Left lobe of liver (tissue), 2 donors: Measurements from ENCODE around the gene ZNF423. TPM values are rescaled to one million over a fixed set of nuclear protein-coding genes. Genes with fewer than 3 reads are reported as not detected.

Experiments
- ATAC-seq: fragments of 200-7000 bp; cut with Tn5 transposase; one replicate; pipeline ENCODE4 v1.9.1; 2020; ENCODE audit warnings: mild to moderate bottlenecking, moderate library complexity
- DNase-seq: peaks from one replicate; pipeline ENCODE4 v3.0.0-alpha.2; 2020; ENCODE audit warnings: low spot score
- total RNA-seq: library from RNA; stranded (reverse); gene quantifications from one replicate; pipeline ENCODE4 v1.2.1, GENCODE V29; 2021
- donor health status: DM: no; HTN: no; CAD: no; lungs with moderate emphysema.
- donor health status: DM: no; HTN: yes; CAD: no.

Gene ZNF423
- total RNA-seq, 1 donor from 2014 or later = 2.0 TPM

DNA sequence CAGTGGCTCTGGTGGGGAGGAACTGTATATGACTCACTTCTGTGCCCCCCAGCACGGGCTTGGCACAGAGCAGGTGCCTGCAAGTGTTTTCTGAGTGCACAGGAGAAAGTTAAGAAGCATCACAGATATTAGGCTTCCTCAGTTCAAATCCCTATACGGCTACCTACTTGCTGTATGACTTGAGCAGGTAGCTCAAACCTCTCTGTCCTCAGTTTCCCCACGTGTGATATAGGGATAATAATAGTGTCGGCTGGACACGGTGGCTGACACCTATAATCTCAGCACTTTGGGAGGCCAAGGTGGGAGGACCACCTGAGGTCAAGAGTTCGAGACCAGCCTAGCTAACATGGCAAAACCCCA is 386.6 kb downstream of the ZNF423 start:
- ATAC-seq (no peak), DNase-seq (peak; percentile 24)

DNA sequence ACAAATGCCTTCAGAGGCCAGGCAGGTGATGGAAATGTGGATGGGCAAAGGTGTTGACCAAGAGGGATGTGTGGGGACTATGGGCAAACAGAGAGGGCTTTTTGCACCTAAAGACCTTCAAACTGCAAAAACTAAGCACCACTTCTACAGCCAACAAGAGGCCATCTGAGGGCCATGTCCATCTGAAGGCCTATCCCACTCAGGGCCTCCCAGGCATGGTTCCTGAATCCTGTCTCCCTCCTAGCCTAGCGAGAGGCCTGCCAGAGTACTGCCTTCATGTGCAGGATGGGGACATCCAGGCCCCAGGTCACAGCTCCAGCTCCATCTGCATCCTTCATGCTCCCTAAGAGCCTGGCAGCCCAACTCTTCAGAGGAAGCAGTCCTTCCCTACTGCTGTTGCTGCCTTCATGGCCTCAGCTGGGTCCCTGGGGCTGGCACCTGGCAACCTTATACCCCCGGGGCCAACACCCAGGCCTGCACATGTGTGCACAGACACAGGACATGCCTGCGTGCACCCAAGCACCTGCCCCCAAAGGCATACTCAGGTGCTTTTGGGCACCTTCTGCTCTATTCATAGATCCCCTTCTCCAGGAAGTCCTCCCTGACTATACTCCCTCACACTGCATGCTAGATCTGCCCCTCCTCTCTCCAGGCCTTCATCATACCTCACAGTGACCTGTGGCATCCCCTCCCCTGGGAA is 387.2 kb downstream of the ZNF423 start:
- ATAC-seq (no peak), DNase-seq (peak; percentile 16)

DNA sequence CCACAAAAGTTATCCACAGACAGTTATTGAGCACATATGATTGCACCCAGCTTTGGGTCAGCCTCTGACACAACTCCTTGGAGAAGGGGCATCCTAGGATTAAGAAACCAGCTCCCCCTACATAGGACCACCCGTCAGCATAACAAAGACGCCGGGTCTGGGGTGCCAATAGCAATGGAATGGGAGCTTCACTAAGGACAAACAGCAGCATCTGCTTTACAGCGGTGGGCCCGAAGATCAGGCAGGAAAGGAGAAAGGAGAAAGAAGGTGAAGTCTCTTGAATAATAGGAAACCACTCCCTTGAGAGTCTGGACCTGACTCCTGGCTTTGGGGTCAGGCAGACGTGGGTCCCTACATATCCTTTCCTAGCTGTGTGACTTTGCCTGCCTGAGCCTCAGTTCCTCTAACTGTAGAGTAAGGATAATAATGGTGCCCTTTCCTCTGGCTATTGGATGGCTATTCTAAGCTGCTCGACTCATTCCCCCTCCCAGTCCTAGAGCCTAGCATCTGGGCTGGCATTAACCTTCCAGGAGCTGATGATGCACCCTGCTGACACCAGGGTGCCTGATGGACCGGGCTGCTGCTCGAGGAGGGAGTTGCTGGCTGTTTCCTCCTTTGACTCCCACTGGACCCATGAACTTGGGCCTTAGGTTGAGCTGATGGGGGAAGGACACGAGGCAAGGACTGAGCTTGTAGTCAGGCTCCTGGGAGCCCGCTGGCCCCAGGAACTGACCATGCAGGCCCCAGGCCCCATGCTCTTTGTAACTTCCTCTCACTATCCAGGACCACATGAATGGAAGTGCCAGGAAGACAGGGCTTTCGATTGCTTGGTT is 388.2 kb downstream of the ZNF423 start:
- ATAC-seq = no peak
- peak; percentile 31 for DNase-seq

DNA sequence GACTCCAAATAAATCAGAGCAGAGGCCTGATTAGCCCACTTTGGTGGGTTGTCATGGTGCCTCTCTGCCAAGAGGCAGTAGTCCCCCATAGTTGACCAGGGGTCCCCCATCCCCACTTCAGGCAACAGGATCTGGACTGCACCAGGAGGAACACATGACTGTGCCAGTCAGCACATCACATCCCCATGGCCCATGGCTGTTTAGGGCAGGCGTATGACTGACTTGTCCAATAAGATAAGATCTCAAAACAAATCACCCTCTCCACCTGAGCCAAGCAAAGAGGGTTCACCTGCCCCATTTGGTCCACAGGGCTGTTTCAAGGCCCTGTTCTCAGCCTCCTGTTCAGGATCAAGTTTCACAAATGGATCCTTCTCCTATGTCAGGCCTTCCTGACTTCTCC is 389.0 kb downstream of the ZNF423 start:
- ATAC-seq (no peak), DNase-seq (peak; percentile 26)

DNA sequence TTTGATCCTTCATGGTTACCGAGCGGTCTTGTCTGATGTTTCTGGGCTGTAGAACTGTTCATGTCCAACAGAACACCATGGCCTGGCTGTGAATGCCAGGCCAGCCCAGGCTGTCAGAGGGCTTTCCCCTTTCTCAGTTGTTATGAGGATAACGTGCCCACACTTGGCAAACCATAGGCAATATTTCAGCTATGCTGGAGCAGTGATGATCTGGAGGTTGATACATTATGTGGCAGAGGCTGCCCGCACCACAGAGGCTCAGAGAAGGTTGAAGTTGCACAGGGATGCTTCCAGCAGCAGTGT is 389.4 kb downstream of the ZNF423 start:
- no peak for ATAC-seq
- DNase-seq = no peak

DNA sequence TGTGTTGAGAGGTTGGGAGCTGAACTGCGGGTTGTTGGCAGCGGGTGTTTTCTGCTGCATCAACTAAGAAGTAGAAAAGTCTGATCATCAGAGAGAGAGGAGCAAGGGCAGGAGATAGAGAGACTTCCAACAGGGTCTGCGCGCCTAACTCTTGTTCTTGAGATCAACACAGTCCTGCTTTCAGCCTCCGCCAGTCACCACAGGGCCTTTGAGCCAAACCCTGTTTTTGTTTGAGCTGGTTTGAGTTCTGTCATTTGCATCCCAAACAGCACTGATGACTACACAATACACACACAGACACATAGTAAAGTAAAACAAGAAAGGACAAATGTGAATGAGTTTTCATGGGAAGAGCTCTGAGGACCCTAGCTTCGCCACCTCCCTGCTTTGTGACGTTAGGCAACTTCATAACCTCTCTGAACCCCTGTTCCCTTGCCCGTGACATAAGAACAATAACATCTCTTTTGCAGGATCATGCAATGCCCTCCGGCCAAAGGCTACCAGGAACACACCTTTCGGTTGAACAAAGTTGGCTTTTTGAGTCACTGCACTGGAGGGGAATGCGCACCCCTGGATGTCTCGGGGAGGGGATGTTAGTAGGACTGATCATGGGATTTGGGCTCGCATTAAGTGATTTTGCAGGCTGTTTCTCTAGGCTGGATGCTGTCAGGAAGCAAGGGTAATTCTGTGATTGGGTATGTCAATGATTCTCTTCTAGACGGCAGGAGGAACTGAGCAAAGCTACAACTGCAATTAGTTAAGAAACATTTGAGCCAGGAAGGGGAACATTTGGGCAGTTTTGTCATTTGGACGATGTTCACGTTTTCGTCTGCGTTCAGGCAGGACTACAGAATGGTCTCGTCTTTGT is 390.0 kb downstream of the ZNF423 start:
- DNase-seq (peak; percentile 18), ATAC-seq (no peak)

DNA sequence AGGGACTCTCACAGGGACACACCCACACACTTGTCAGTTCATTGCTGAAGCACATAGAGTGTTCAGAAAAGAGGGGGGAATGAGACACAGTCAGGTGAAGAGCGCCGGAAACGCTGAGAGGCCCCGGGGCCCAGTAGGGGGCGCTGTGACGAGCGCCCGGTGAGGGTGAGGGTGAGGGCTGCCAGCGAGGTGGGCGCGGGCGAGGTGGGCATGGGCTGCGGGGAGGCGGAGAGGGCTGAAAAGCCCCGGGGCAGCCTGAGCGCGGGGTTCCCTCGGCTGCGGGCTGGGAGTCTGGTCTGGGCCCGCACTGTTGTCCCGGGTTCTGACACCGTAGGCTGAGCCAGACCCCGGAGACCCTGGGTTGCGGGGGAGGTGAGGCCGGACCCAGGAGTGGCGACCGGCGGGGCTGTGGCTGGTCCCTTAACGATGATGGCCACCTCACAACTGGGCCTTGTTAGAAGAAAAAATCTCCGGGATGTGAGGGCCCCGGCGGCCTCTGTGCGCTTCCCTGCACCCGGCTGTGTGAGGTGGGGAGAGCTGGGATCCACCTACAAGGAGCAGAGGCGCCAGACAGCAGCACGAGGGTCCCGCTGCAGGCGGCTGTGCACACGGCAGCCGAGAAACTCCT is 390.9 kb downstream of the ZNF423 start:
- ATAC-seq (no peak), DNase-seq (peak; percentile 38)

DNA sequence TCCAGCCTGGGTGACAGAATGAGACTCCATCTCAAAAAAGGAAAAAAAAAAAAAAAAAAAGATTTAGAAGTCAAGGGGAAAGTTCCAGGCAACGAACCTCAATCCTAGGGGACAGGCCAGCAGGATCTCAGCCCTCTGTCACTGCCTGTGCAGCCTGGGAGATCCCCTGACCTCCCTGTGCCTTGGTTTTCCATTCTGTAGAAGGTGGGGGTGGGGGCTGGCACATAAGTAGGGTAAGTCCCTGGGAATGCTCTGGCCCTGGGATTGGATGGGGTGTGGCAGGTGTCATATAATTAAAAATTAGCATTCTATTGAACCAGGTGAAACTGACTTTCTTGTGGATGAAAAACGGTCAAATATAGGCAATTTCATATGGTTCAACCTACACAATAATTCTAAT is 391.8 kb downstream of the ZNF423 start:
- no peak for DNase-seq
- no peak for ATAC-seq

DNA sequence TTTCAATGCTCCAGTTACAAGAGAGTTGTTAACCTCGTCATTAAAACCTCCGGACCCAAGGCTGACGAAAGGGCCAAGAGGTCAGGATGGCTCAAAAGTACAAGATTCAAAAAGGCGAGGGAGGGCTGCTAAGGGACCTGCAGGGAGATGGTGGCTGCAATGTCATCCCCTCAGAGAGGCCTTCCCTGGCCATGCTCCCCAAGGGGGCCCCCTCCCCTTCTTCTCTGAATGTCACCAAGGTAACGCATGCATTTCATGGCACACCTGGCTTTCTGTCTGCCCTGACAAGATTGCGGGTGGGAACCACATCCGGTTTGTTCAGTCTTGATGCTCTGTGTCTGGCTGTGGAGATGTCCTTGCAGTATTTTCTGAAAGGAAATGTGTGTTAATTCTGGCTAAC is 392.4 kb downstream of the ZNF423 start:
- ATAC-seq = no peak
- DNase-seq = peak; percentile 33

DNA sequence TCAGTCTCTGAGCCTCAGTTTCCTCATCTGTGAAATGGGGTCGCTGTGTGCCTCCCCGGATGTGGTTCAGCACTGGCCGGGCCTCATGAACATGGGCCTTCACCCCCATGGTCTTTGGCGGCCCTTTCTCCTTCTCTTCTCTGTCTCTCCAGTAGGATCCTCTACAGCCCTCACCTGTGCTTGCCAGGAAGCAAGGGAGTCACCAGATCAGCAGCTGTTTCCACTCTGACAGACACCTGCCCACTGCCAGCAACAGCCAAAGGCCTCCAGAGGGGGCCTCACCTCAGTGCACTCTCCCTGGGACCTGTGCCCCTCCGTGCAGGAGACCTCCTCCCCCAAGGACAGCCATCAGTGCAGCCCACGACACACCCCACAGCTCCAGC is 392.9 kb downstream of the ZNF423 start:
- no peak for ATAC-seq

DNA sequence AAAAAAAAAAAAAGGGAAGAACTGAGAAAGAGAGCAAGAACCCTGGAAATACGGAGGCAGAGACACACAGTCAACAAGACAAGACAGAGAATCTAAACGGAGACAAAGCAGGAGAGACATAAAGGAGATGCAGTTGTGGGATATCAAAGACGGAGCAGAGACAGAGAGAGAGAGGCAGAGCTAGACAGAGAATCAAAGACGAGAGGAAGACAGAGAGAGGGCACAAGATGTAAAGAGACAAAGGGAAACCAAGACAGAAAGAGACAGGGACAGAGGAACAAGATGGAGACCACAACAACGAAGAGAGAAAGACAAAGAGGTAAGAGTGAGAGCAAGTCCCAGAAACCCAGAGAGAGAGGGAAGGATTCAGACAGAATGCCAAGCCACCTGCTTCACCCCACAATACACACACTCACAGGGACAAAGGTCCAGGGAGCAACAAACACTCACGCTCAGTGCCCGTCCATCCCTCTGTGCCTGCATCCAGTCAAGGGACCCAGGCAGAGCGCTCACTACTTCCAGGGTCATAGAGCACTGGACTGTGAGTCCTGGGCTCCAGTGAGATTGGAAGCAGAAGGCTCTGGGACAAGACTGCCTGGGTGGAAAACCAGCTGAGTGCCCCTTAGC is 393.4 kb downstream of the ZNF423 start:
- DNase-seq (peak; percentile 28), ATAC-seq (peak; percentile 51)

More for the DNA sequence above, 392.9 kb downstream of the ZNF423 start:
- DNase-seq = peak; percentile 27

DNA sequence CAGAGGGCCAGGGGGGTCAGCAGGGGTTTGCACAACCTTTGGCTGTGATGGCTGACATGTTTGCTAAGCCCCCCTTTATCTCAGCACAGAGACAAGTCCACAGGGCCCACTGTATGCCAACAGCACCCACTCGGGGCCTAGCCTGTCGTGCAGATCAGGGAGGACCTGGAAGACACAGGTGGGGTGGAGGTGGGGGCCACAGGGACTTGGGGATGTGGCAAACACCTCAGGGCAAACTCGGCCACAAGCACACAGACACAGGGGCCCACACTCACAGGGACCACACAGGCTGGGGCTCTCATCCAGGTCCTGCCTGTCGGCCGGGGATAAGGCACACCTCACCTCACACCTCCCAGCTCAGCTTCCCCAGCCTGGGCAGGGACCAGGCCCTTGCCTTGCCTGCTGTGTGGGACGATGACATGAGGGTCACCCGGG is 394.4 kb downstream of the ZNF423 start:
- ATAC-seq (no peak), DNase-seq (peak; percentile 33)

DNA sequence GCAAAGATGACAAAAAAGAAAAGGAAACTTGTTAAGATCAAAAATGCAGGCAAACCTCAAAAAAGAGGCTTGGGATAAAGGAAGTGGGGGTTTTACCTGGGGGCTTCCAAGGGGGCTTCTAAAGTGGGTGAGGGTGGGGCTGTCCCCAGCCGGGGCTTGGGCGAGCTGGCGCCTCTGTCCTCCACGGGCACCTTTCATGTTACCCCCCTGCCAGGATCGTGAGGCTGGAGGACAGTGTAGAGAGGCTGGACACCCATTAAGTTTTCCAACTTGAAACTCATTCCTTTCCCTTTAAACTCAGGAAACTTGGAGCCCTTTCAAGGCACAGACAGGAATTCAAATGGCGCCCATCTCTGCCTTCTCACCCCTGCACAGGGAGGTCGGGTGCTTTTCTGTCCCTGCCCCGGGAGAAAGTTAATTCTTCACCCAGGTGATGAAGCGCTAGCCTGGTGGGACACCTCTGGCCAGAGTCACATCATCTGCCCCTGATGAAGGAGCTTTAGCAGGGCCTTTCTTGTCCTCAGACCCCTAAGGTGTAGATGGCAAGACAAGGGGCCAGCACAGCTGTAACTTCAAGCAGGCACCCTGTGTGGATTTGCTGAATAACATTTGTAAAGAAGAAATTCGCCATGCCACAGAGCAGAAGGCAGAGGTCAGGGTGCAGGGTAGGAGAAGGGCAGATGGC is 395.0 kb downstream of the ZNF423 start:
- ATAC-seq = no peak
- DNase-seq = peak; percentile 26

DNA sequence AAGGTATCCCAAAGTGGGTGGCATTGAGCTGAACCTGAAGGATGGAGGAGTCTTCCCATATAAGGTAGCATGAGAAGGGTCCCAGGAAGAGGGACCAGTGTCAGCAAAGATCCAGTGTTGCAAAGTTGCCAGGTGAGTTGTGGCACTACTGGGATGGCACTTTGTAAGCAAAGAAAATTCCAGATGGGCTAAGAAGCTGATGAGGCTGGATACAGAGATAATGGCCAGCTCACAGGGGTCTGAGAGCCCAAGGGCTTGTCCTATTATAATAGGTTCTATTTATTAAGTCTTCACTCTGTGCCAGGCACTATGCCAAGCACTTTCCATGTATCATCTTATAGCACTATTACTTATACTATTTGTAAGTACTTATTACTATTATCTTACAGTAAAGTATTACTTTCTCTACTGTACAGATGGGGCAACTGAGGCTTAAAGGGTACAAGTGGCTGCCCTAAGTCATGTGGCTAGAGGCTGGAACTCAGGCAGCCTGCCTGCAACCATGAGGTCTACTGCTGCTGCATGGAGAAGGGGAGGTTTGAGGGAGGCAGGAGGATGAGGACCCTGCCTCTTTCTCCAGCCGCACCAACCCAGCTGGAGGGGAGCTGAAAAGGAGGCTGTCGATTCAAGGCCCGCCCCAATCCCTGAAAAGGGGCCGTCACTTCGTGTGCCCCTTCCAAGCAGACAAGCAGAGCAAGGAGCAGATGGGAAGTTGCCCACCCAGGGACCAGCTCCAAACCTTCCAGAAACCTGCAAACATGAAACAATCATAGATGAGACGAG is 395.8 kb downstream of the ZNF423 start:
- ATAC-seq = no peak
- DNase-seq = peak; percentile 11

DNA sequence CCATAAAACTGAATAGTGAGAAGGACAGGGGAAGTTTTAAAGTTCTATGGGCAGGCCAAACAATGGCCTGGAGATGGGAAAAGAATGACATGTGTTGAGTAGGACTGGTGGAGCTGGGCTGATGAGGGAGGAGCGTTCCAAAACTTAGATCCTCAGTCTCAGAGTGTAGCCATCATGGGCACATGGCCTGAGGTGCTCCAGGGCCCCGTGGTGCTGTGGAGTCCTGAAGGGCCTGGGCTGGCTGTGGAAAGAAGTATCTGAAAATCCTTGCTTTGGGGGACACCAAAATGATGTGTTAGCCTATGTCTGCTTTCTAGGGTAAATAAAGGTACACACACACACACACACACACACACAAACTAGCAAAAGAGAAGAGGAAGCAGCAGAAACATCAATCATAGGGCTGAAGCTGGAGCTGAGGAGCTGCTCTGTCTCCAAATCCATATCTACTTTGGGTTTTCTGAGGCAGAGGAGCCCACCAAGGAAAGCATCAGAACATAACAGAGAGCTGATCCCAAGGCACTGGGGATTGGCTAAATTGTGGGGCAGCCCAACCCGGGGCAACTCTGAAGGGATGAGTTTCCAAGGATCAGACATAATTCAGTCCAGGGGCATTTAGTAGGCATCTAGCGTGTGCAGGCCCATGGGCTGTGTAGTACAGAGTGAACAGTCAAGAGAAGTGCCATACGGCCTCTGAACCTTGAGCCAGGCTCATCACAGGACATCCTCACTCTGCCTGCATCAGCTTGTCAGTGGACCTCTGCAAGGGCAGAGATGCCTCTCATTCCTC is 397.1 kb downstream of the ZNF423 start:
- peak; percentile 21 for DNase-seq
- ATAC-seq = no peak

DNA sequence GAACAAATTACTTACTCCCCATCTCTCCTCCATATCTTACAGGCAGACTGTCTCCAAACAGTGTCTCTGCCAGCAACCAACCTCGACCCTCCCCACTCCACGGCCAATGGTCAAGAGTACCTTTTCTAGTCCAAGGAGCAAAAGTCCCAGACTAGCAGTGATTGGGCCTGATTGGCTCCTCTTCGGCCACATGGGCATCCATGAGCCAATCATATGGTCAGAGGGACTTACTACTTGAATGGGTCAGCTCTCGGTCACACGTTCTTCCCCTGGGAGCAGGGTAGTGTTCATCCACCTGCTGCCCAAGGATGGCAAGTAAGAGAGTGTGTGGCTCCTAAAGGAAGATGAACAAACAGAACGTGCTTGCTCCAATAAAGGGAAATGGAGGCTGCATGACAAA is 397.7 kb downstream of the ZNF423 start:
- ATAC-seq (no peak), DNase-seq (peak; percentile 29)

DNA sequence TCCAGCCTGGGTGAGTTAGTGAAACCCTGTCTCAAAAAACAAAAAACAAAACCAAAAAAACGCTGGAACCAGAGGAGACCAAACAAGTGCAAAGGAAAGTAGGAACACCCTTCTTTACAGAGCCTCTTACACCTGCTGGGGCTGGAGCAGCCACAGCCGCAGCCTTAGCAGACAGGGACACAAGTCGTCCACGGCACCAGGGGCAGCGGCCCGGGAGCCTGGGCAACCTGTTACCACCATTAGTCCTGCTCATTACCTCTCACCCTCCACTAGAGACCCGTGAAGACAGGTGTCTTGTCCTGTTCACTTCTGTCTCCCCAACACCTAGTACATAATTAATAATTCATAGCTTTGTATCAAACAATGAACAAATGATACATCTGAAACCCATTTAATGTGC is 398.7 kb downstream of the ZNF423 start:
- ATAC-seq = no peak
- DNase-seq = peak; percentile 10

DNA sequence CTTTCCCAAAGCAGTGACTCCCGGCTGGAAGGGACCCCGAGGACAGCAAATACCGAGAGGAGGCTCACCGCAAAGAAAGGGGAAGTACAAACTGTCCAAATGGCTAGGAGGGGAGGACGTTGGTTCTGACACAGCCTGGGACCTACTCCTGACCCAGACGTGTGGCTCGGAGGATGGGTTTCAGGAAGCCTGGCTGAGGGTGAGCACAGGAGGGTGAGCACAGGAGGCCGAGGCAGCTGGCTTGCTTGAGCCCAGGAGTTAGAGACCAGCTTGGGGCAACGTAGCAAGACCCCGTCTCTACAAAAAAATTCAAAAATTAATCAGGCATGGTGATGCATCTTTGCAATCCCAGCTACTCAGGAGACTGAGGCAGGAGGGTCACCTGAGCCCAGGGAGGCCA is 399.1 kb downstream of the ZNF423 start:
- no peak for ATAC-seq
- peak; percentile 31 for DNase-seq
